Mammary epithelial cell (primary cell): Measurements from ENCODE around the gene FUT2.

ENCODE experiments used
- CTCF ChIP-seq, 2 donors: IDR thresholded peaks in 1 of 2; conservative IDR thresholded peaks in 1 of 2; 2 replicates each; pipeline ENCODE4 v1.5.1; 2011 to 2012; ENCODE audit warnings: inconsistent platforms in 2 of 2, low read length in 2 of 2, mild to moderate bottlenecking in 2 of 2, control low read depth in 1 of 2, low read depth in 1 of 2; ENCODE audit not compliant: insufficient read depth in 1 of 2; ENCODE audit errors: extremely low read depth in 1 of 2
- EZH2 ChIP-seq: IDR thresholded peaks from 2 replicates; pipeline ENCODE4 v1.6.1; 2012; ENCODE audit warnings: low read length, inconsistent platforms, borderline replicate concordance

- TF ChIP-seq CTCF (conservative IDR thresholded peaks at IDR 0.05 in 1 of 2, IDR thresholded peaks at IDR 0.05 in 1 of 2; ENCODE audit: extremely low read depth in 1 of 2, insufficient read depth in 1 of 2, low read depth in 1 of 2, low read length in 2 of 2) (no peak), EZH2 (no peak)
Observed at GRCh38 chr19:48674216-48674809, 21.5 kb upstream of the FUT2 start.
